Keratinocyte (primary cell): Measurements from ENCODE around the gene PAIP2. TPM values are rescaled to one million over a fixed set of nuclear protein-coding genes. Genes with fewer than 3 reads are reported as not detected.

Source experiments
- DNase-seq: peaks from one replicate; pipeline ENCODE4 v3.0.0-alpha.2; 2011; ENCODE audit warnings: low read depth, missing footprints, low spot score
- FAIRE-seq: peaks from 2 replicates; lab custom pipeline; 2011; peaks lifted over from hg19 to GRCh38; lab: Jason Lieb, UNC
- H2AFZ ChIP-seq: 2 replicates; pipeline ENCODE4 v1.6.0; 2012; ENCODE audit warnings: low read length, control low read depth, inconsistent platforms; ENCODE audit not compliant: control insufficient read depth
- H3K27ac ChIP-seq: 2 replicates; pipeline ENCODE4 v1.5.1; 2011; ENCODE audit warnings: low read length; ENCODE audit not compliant: control insufficient read depth, insufficient read depth
- H3K27me3 ChIP-seq: 3 replicates; pipeline ENCODE4 v1.6.0; 2011; ENCODE audit warnings: low read length; ENCODE audit not compliant: control insufficient read depth, insufficient read depth; ENCODE audit errors: extremely low read depth
- H3K36me3 ChIP-seq, 2 experiments: 2 replicates in 1 of 2; 3 replicates in 1 of 2; pipeline ENCODE4 v1.5.1; 2011; ENCODE audit warnings: low read length in 2 of 2, mild to moderate bottlenecking in 1 of 2; ENCODE audit not compliant: control insufficient read depth in 2 of 2, insufficient read depth in 2 of 2; ENCODE audit errors: extremely low read depth in 1 of 2
- H3K4me1 ChIP-seq: 3 replicates; pipeline ENCODE4 v1.5.1; 2011; ENCODE audit warnings: low read length; ENCODE audit not compliant: control insufficient read depth, insufficient read depth; ENCODE audit errors: extremely low read depth
- H3K4me2 ChIP-seq: 3 replicates; pipeline ENCODE4 v1.6.0; 2011; ENCODE audit warnings: low read depth, low read length; ENCODE audit not compliant: control insufficient read depth, insufficient read depth; ENCODE audit errors: extremely low read depth
- H3K4me3 ChIP-seq, 3 experiments: fragments of 200-600 bp in 1 of 3; sonication (generic) in 1 of 3; 2 replicates in 2 of 3; 3 replicates in 1 of 3; pipeline ENCODE4 v1.5.1; 2011 to 2016; ENCODE audit warnings: low read length in 3 of 3, mild to moderate bottlenecking in 3 of 3, control low read depth in 2 of 3, inconsistent platforms in 1 of 3, low read depth in 1 of 3, mixed read lengths in 1 of 3, mixed run types in 1 of 3, moderate library complexity in 1 of 3; ENCODE audit not compliant: control insufficient read depth in 2 of 3, insufficient read depth in 2 of 3; ENCODE audit errors: extremely low read depth in 1 of 3
- H3K79me2 ChIP-seq: 2 replicates; pipeline ENCODE4 v1.6.0; 2012; ENCODE audit warnings: low read length; ENCODE audit not compliant: control insufficient read depth, insufficient read depth
- H3K9ac ChIP-seq: 3 replicates; pipeline ENCODE4 v1.6.0; 2011; ENCODE audit warnings: low read length; ENCODE audit not compliant: control insufficient read depth, insufficient read depth; ENCODE audit errors: extremely low read depth
- H3K9me1 ChIP-seq: 3 replicates; pipeline ENCODE4 v1.6.0; 2011; ENCODE audit warnings: low read length; ENCODE audit not compliant: control insufficient read depth, insufficient read depth; ENCODE audit errors: extremely low read depth
- H3K9me3 ChIP-seq: 2 replicates; pipeline ENCODE4 v1.5.1; 2012; ENCODE audit warnings: low read depth, low read length; ENCODE audit not compliant: control insufficient read depth
- H4K20me1 ChIP-seq: 3 replicates; pipeline ENCODE4 v1.6.0; 2011; ENCODE audit warnings: low read length; ENCODE audit not compliant: control insufficient read depth, insufficient read depth; ENCODE audit errors: extremely low read depth
- EZH2 ChIP-seq: IDR thresholded peaks from one replicate; pipeline ENCODE4 v1.6.1; 2012; ENCODE audit warnings: inconsistent platforms, mild to moderate bottlenecking, low read length, moderate library complexity
- dilution Hi-C: fragments of 300-500 bp; cut with MboI; formaldehyde crosslinking; loops from one replicate; pipeline ENCODE4 v1.7.0; 2020; ENCODE audit warnings: low sequenced_read_pairs; ENCODE audit not compliant: extremely low pct_ligation_motif_present
- polyA plus RNA-seq, 5 experiments: library from polyadenylated mRNA; depleted of rRNA in 3 of 5; stranded (reverse) in 3 of 5; stranded (forward) in 1 of 5; unstranded in 1 of 5; fragments of >200 nt; gene quantifications; 1 replicate in 1 of 5; 2 replicates in 3 of 5; 3 replicates in 1 of 5; pipeline versions ENCODE4 v1.2.1 to v1.2.3, GENCODE V29; 2011 to 2012; ENCODE audit warnings: missing spikeins in 2 of 5, low read depth in 1 of 5, low replicate concordance in 1 of 5
- TF ChIP-seq, protein P1 (sequence below), 3 experiments: IDR thresholded peaks in 1 of 3; conservative IDR thresholded peaks in 1 of 3; optimal IDR thresholded peaks in 1 of 3; 2 replicates in 2 of 3; 3 replicates in 1 of 3; pipeline versions ENCODE3 to v1.5.1; 2011; ENCODE audit warnings: low read length in 3 of 3, mild to moderate bottlenecking in 3 of 3, moderate library complexity in 2 of 3, control low read depth in 1 of 3, inconsistent platforms in 1 of 3; ENCODE audit not compliant: insufficient read depth in 2 of 3; ENCODE audit errors: extremely low read depth in 1 of 3

The PAIP2 gene
- polyA plus RNA-seq, 1 donor (not counting 4 experiments of a cell fraction or from before 2014, with no cell fraction given), result 65.6 TPM

DNA sequence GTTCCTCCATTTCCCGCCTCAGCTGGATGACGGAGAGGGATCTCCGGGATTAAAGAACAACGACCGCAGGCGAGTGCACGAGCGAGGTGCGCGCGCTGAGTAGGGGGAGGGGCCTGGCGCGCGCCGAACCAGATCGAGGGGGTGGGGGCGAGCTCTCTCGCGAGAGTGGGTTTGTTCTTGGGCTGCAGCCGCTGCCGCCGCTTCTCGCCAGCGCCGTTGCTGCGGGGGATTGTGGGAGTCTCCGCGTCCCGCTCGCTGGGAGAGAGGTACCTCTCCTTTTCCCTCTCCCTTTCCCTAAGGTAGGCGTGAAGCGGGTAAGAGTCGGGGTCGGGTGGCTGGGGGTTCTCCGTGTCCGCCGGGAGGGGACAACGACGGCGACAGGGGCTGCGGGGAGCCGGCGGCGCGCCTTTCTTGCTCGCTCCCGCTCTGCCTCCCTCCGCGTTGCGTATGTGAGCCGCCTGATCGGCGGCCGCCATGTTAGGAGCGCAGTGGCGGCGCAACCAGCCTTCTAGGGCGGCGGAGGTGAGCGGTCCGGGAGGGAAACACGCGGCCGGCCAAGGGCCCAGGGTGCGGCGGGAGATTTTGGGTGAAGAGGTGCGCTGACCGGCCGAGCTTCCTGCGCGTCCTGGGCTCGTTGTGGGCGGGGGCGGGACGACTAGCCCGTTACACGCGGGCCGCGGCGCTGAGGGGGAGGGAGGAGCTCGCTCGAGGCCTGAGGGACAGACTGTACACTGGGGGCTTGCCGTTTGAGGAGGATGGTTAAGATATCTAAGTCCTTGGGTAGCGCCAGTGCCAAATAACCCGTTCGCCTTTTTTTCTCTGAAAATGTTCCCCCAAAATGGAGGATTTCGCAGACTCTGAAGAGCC is 47.9 kb upstream of the PAIP2 start, which contains the start of gene MATR3:
MATR3 (plus strand) TSS at position 234 of the 867 bp plus-strand sequence. CDS start 13,676 bp downstream, outside the sequence.
- Histone ChIP-seq H3K9me1 (peaks cover 8% of the 10 kb centered on the region), H4K20me1 (peaks cover 34% of the 10 kb centered on the region), H3K9me3 (no peaks in the 10 kb centered on the region), H3K4me1 (peaks cover 17% of the 10 kb centered on the region), H3K9ac (peak within 1 kb of the TSS; percentile 99), H3K27ac (peak within 1 kb of the TSS; percentile 98), H3K4me3 (peak within 1 kb of the TSS; percentile 68 to 99 (median 72)), H3K79me2 (peaks cover 52% of the 10 kb centered on the region), H3K27me3 (no peaks in the 10 kb centered on the region), H2AFZ (peak within 1 kb of the TSS; percentile 65), H3K4me2 (peak within 1 kb of the TSS; percentile 87), H3K36me3 (peaks cover 0 to 3% of the 10 kb centered on the region in 2 experiments)
- dilution Hi-C loops, result no loop called here
- peak; percentile 83 for DNase-seq
- TF ChIP-seq EZH2, result no peak
- FAIRE-seq, result no peak

DNA sequence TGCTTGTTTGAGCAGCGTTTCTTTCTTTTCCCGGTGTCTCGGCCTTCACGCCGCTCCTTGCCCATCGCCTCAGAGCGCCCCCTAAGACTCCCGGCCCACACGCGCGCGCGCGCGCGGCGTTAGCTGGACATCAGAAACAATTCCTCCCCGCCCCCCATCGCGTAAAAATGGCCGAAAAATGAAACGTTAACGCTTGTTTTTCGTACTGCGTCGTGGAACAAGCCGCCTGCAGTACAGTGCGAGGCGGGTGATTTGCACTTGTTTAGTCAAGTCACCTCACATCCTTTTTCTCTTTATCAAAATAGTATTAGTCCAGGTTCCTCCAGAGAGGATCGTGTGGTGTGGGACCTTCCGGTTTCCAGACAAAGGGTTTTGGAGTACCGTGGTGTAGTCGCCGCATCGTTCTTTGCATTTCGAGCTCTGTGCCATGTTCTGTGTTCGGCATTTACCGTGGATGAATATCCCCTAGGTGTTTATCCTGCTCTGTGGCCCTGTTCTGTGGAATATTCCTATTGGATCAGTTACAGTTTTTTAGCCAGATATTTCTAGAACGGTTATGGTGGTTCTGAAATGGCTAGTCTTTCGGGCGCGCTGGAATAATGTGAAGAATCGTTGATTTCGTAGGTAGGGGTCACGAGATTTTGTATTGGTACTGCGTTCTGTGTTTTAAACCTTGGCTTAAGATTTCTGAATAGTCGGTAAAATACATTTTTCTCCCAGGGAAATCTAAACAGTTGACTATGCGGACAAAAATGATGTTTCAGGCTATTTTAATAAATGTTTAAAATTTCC is 47.1 kb upstream of the PAIP2 start:
- FAIRE-seq, result no peak

More for the DNA sequence above, 47.1 kb upstream of the PAIP2 start:
- Histone ChIP-seq H3K4me3 (peak overlapping the region; percentile 68 to 99 (median 72)), H3K36me3 (peaks cover 0 to 4% of the 10 kb centered on the region in 2 experiments), H3K4me1 (peaks cover 17% of the 10 kb centered on the region), H3K9ac (peak overlapping the region; percentile 99), H3K9me3 (no peaks in the 10 kb centered on the region), H4K20me1 (peaks cover 43% of the 10 kb centered on the region), H2AFZ (peak overlapping the region; percentile 65), H3K79me2 (peaks cover 61% of the 10 kb centered on the region), H3K9me1 (peaks cover 8% of the 10 kb centered on the region), H3K4me2 (peak overlapping the region; percentile 87), H3K27ac (peak overlapping the region; percentile 98), H3K27me3 (no peaks in the 10 kb centered on the region)
- dilution Hi-C loops, result no loop called here
- no peak for DNase-seq
- TF ChIP-seq EZH2, result no peak
- TF ChIP-seq, protein P1, sequence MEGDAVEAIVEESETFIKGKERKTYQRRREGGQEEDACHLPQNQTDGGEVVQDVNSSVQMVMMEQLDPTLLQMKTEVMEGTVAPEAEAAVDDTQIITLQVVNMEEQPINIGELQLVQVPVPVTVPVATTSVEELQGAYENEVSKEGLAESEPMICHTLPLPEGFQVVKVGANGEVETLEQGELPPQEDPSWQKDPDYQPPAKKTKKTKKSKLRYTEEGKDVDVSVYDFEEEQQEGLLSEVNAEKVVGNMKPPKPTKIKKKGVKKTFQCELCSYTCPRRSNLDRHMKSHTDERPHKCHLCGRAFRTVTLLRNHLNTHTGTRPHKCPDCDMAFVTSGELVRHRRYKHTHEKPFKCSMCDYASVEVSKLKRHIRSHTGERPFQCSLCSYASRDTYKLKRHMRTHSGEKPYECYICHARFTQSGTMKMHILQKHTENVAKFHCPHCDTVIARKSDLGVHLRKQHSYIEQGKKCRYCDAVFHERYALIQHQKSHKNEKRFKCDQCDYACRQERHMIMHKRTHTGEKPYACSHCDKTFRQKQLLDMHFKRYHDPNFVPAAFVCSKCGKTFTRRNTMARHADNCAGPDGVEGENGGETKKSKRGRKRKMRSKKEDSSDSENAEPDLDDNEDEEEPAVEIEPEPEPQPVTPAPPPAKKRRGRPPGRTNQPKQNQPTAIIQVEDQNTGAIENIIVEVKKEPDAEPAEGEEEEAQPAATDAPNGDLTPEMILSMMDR (optimal IDR thresholded peaks at IDR 0.05 in 1 of 3, IDR thresholded peaks at IDR 0.05 in 1 of 3, conservative IDR thresholded peaks at IDR 0.05 in 1 of 3; ENCODE audit: extremely low read depth in 1 of 3, insufficient read depth in 2 of 3, low read length in 3 of 3), result peak in 2 of 3 experiments; percentile 15 to 37
